ENCODE measurements around the gene RNASE11. TPM values are rescaled to one million over a fixed set of nuclear protein-coding genes. Genes with fewer than 3 reads are reported as not detected.

Gene RNASE11
- total RNA-seq, 1 experiment from 2014 or later, result not detected

DNA sequence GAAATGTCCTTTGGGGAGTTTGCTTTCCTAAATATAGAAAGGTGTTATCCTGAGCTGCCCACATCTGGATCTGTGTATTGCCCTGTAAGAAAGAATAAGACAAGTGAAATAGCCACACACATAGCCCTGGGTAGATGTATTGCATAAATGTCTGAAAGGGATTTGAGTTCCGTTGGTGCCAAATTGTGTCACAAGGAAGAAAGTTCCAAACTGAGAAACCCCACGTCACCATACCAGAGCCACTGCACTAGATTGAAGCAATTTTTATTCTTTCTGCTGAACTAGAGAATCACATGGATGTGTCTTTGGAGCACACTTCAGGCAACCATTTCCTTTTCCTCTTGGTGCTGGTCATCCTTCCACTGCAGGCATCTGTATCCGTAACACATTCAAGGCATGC is 32.0 kb downstream of the RNASE11 start:
- in situ Hi-C loops (cut with HindIII; ENCODE audit: low sequenced_read_pairs), result no loop called here
- DNase-seq (ENCODE audit: low spot score), result no peak

DNA sequence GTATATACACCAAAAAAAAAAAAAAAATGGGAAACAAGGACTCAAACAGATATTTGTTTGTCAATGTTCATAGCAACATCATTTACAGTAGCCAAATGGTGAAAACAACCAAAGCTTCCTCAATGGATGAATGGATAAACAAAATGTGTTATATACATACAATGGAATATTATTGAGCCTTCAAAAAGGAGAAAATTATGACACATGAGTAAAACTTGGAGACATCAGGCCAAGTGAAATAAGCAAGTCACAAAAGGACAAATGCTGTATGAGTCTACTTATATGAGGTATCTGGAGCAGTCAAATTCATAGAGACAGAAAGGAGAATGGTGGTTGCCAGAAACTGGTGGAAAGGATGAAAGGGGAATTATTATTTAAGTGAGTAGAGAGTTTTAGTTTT is 34.8 kb downstream of the RNASE11 start:
- in situ Hi-C loops (cut with HindIII; ENCODE audit: low sequenced_read_pairs), result no loop called here
- DNase-seq (ENCODE audit: low spot score), result no peak

DNA sequence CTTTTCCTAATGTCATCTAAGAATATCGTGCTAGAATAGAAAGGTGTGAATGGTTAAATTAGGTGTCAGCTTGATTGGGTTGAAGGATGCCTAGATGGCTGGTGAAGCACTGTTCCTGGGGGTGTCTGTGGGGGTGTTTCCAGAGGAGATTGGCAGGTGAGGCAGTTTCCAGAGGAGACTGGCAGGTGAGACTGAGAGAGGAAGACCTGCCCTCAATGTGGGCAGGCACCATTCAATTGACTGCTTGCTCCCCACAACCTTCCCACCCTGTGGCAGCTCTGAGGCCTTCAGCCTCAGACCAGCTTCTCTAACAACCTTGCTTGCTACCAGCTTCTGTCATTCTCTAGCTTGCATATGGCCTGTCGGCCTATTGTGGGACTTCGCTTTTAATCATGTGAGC is 36.2 kb downstream of the RNASE11 start:
- no peak for DNase-seq (ENCODE audit: low spot score)
- in situ Hi-C loops (cut with HindIII; ENCODE audit: low sequenced_read_pairs), result no loop called here

DNA sequence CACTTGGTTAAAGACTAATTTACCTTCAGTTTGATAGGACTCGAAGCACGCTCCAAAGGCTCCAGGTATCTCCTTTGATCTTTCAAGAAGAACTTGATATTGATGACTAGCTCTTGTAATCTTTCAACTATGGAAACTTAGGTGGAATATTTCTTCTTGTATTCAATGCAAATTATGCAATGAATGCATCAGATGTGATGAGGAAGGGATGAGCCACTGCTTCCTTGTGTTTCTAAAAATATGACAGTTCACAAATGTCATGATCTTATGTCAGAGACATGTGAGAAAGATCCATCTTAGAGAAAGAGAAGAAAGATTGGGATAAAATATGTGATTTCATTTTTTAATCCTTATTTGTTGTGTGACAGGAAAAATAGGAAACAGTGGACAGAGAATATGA is 36.9 kb downstream of the RNASE11 start:
- no peak for DNase-seq (ENCODE audit: low spot score)
- in situ Hi-C loops (cut with HindIII; ENCODE audit: low sequenced_read_pairs), result no loop called here

DNA sequence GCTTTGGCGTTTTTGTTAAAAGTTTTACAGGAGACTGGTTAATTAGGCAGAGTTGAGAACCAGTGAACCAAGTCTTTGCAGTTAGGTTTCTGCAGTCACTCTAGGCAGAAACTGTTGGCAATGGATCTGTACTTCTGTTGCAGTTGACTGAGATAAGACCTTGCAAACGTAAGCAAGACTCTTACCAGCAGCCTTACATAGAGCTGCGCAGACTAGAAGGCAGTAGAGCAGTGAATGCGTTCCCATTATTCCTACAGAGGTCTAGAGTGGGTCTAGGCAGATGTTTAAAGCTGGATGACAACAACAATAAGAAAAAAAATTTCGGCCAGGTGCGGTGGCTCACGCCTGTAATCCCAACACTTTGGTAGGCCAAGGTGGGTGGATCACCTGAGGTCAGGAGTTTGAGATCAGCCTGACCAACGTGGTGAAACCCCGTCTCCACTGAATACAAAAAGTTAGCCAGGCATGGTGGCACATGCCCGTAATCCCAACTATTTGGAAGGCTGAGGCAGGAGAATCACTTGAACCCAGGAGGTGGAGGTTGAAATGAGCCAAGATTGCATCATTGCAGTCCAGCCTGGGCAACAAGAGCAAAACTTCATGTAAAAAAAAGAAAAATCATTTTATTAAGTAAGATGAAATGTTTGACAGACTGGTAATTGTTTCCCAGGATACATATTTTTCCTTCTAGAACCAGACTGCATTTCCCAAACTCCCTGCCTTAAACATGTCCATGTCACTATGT is 39.2 kb downstream of the RNASE11 start:
- DNase-seq (ENCODE audit: low spot score), result no peak
- in situ Hi-C loops (cut with HindIII; ENCODE audit: low sequenced_read_pairs), result no loop called here

DNA sequence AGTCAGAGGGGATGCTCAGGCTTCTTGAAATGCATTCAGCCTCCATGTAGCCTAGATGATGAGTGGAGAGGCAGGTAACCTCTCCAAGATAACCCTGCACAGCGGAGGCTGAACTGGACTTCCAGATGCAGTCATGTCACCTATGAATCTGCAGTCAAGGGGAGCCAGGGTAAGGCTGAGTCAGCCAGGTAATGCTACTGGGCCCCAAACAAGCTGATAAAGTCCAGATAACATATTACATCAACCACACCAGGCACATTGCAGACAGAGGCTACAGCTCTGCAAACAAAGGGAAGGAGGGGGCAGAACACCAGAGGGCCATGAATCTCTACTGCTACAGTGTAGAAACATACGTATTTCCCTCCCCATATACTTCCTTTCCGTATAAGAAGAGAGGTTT is 40.9 kb downstream of the RNASE11 start:
- in situ Hi-C loops (cut with HindIII; ENCODE audit: low sequenced_read_pairs), result no loop called here
- DNase-seq (ENCODE audit: low spot score), result no peak

DNA sequence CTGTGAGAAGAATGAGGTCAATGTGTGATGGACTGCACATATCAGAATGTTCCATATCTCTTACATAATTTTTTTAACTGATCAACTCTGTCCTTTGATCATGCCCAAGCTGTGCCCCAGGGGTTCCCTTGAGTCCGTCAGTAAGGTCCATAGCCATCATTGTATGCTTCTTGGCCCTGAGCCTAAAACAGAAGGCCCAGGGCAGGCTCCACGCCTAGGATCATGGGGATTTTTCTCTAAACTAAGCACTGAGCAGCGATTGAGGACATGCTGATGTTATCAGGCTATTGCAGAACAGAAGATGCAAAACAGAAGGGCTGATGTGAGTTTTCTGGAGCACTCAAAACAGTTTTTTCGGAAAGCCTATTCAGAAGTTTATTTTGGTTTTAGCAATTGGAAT is 47.9 kb downstream of the RNASE11 start:
- in situ Hi-C loops (cut with HindIII; ENCODE audit: low sequenced_read_pairs), result no loop called here
- DNase-seq (ENCODE audit: low spot score), result no peak

Other genes with a start within 250 kb of the RNASE11 start
- 12.9 and 17.7 TPM in 2 replicates for gene PARP2, start 244.4 kb downstream of the RNASE11 start, total RNA-seq (2014; rRNA removed; shearing (Covaris generic))
- gene TEP1, start 174.5 kb downstream of the RNASE11 start, total RNA-seq (2014; rRNA removed; shearing (Covaris generic)), result 3.8 and 9.3 TPM in 2 replicates
- gene KLHL33, start 151.8 kb downstream of the RNASE11 start, total RNA-seq (2014; rRNA removed; shearing (Covaris generic)), result not detected in 2 replicates
- 46.3 and 60.7 TPM in 2 replicates for gene OSGEP, start 133.2 kb downstream of the RNASE11 start, total RNA-seq (2014; rRNA removed; shearing (Covaris generic))
- 234 and 289 TPM in 2 replicates for gene APEX1, start 132.8 kb downstream of the RNASE11 start, total RNA-seq (2014; rRNA removed; shearing (Covaris generic))
- 37.8 and 40.4 TPM in 2 replicates for gene PIP4P1, start 126.6 kb downstream of the RNASE11 start, total RNA-seq (2014; rRNA removed; shearing (Covaris generic))
- gene PNP, start 118.6 kb downstream of the RNASE11 start, total RNA-seq (2014; rRNA removed; shearing (Covaris generic)), result 131 and 135 TPM in 2 replicates
- gene RNASE10, start 82.5 kb downstream of the RNASE11 start, total RNA-seq (2014; rRNA removed; shearing (Covaris generic)), result not detected in 2 replicates
- gene RNASE9, start 27.0 kb downstream of the RNASE11 start, total RNA-seq (2014; rRNA removed; shearing (Covaris generic)), result not detected in 2 replicates
- gene RNASE12, start 3.4 kb upstream of the RNASE11 start, total RNA-seq (2014; rRNA removed; shearing (Covaris generic)), result not detected in 2 replicates
- gene OR6S1, start 53.7 kb upstream of the RNASE11 start, total RNA-seq (2014; rRNA removed; shearing (Covaris generic)), result not detected in 2 replicates
- gene RNASE4, start 96.6 kb upstream of the RNASE11 start, total RNA-seq (2014; rRNA removed; shearing (Covaris generic)), result 2.2 and 3.2 TPM in 2 replicates
- gene ANG, start 100.8 kb upstream of the RNASE11 start, total RNA-seq (2014; rRNA removed; shearing (Covaris generic)), result 3.4 and 7.1 TPM in 2 replicates
- gene EDDM3A, start 157.9 kb upstream of the RNASE11 start, total RNA-seq (2014; rRNA removed; shearing (Covaris generic)), result not detected in 2 replicates
- not detected in 2 replicates for gene EDDM3B, start 180.4 kb upstream of the RNASE11 start, total RNA-seq (2014; rRNA removed; shearing (Covaris generic))
- gene RNASE6, start 193.3 kb upstream of the RNASE11 start, total RNA-seq (2014; rRNA removed; shearing (Covaris generic)), result not detected in 2 replicates
- gene RNASE1, start 214.8 kb upstream of the RNASE11 start, total RNA-seq (2014; rRNA removed; shearing (Covaris generic)), result 0.85 TPM in 1 of 2 replicates, not detected in the other

Data from G401 (cell line).